Fibroblast of mammary gland (primary cell): ENCODE data around the gene SNRNP48.

ENCODE experiments used
- DNase-seq: peaks from one replicate; pipeline ENCODE4 v3.0.0-alpha.2; 2010; ENCODE audit warnings: low read depth
- H3K4me3 ChIP-seq: 2 replicates; pipeline ENCODE4 v1.5.1; 2011; ENCODE audit warnings: low read depth, mild to moderate bottlenecking, low read length, moderate library complexity; ENCODE audit not compliant: control insufficient read depth
- CTCF ChIP-seq: conservative IDR thresholded peaks from 2 replicates; pipeline ENCODE4 v1.5.1; 2011; ENCODE audit warnings: low read depth, low read length, inconsistent platforms; ENCODE audit not compliant: control insufficient read depth, insufficient read depth

The SNRNP48 gene

GRCh38 chr6:7547315-7547714 is 42.7 kb upstream of the SNRNP48 start:
- no peak overlapping the region for H3K4me3 ChIP-seq
- no peak for DNase-seq
- no peak for TF ChIP-seq CTCF

- no peak for TF ChIP-seq CTCF
- DNase-seq: no peak
- H3K4me3 ChIP-seq: no peak overlapping the region
Observed at GRCh38 chr6:7550433-7550801, 39.6 kb upstream of the SNRNP48 start.

- no peak for DNase-seq
- TF ChIP-seq CTCF: no peak
Observed at GRCh38 chr6:7554533-7555275, 35.3 kb upstream of the SNRNP48 start.

GRCh38 chr6:7555671-7556070 is 34.3 kb upstream of the SNRNP48 start:
- no peak for DNase-seq
- TF ChIP-seq CTCF: no peak
- H3K4me3 ChIP-seq: no peak overlapping the region

More at GRCh38 chr6:7554533-7555275, 35.3 kb upstream of the SNRNP48 start:
- H3K4me3 ChIP-seq: no peak overlapping the region

GRCh38 chr6:7556394-7557106 is 33.4 kb upstream of the SNRNP48 start:
- no peak for DNase-seq
- no peak overlapping the region for H3K4me3 ChIP-seq
- no peak for TF ChIP-seq CTCF

GRCh38 chr6:7557652-7558051 is 32.3 kb upstream of the SNRNP48 start:
- no peak for TF ChIP-seq CTCF
- no peak for DNase-seq
- H3K4me3 ChIP-seq: no peak overlapping the region

GRCh38 chr6:7558781-7559180 is 31.2 kb upstream of the SNRNP48 start:
- DNase-seq: no peak
- no peak overlapping the region for H3K4me3 ChIP-seq
- TF ChIP-seq CTCF: no peak
